Measurements from ENCODE around the gene ITGAE.

DNA sequence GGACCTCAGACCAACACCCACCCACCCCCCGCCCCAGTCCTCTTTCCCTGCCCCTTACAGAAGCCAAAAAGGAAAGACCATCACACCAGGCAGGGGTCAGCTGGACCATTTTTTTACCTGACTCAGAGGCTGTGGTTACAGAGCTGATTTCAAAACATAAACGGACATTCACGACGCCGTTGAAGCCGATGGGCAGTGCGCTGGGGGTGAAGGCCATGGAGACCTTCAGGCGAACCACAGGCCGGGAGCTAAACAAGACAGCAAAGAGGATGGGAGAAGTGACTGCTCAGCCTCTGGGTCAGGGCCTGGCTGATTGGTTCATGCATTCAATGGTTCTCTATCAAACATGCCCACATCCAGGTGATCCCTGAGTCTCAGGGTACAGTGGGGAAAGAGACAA, 53.2 kb downstream of the ITGAE start:
- no peak for TF ChIP-seq POLR2A (IDR thresholded peaks at IDR 0.05)
- TF ChIP-seq, protein P1, sequence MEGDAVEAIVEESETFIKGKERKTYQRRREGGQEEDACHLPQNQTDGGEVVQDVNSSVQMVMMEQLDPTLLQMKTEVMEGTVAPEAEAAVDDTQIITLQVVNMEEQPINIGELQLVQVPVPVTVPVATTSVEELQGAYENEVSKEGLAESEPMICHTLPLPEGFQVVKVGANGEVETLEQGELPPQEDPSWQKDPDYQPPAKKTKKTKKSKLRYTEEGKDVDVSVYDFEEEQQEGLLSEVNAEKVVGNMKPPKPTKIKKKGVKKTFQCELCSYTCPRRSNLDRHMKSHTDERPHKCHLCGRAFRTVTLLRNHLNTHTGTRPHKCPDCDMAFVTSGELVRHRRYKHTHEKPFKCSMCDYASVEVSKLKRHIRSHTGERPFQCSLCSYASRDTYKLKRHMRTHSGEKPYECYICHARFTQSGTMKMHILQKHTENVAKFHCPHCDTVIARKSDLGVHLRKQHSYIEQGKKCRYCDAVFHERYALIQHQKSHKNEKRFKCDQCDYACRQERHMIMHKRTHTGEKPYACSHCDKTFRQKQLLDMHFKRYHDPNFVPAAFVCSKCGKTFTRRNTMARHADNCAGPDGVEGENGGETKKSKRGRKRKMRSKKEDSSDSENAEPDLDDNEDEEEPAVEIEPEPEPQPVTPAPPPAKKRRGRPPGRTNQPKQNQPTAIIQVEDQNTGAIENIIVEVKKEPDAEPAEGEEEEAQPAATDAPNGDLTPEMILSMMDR (IDR thresholded peaks at IDR 0.05): no peak
